HepG2 (cell line): Measurements from ENCODE around the gene TTC4. TPM values are rescaled to one million over a fixed set of nuclear protein-coding genes. Genes with fewer than 3 reads are reported as not detected.

ENCODE experiments used
- ATAC-seq: fragments of 200-7000 bp; cut with Tn5 transposase; 3 replicates; pipeline ENCODE4 v1.9.1; 2020; ENCODE audit warnings: mild to moderate bottlenecking, moderate library complexity
- BruUV-seq: library from RNA; stranded (reverse); fragments of 400-500 nt; replicated peaks from 2 replicates; lab custom pipeline; 2021; lab: Mats Ljungman, UMichigan
- CTCF ChIA-PET: fragments of 300-600 bp; formaldehyde crosslinking; extraction: SDS; loops from one replicate; lab custom pipeline; 2021; ENCODE audit warnings: low total read pairs, inconsistent platforms, low intra/inter-chr PET ratio; lab: Yijun Ruan, JAX
- POLR2A ChIA-PET: fragments of 350-600 bp; sonication (Branson Sonifier 250); formaldehyde crosslinking; loops from one replicate; lab custom pipeline; 2020; ENCODE audit warnings: antibody characterized with exemption, inconsistent platforms; lab: Yijun Ruan, JAX
- DNase-seq: peaks from one replicate; pipeline ENCODE4 v3.0.0-alpha.2; 2015; ENCODE audit warnings: low spot score
- FAIRE-seq: peaks from 3 replicates; lab custom pipeline; 2011; peaks lifted over from hg19 to GRCh38; lab: Jason Lieb, UNC
- H2AFZ ChIP-seq: one replicate; pipeline ENCODE4 v1.6.1; 2011; ENCODE audit warnings: low read length, inconsistent platforms
- H3K27ac ChIP-seq: fragments of 300-600 bp; 3 replicates; pipeline ENCODE4 v1.8.0; 2011; ENCODE audit warnings: mixed run types, mild to moderate bottlenecking, mixed read lengths, low read length, inconsistent platforms; ENCODE audit not compliant: insufficient read depth; ENCODE audit errors: extremely low read length
- H3K27me3 ChIP-seq, 2 experiments: fragments of 200-600 bp in 1 of 2; 2 replicates in 1 of 2; 3 replicates in 1 of 2; pipeline versions ENCODE4 v1.6.0 to v1.8.0; 2011; ENCODE audit warnings: low read length in 2 of 2, mild to moderate bottlenecking in 2 of 2, moderate library complexity in 2 of 2, inconsistent platforms in 1 of 2; ENCODE audit not compliant: insufficient read depth in 2 of 2, control insufficient read depth in 1 of 2
- H3K36me3 ChIP-seq, 2 experiments: fragments of 200-600 bp in 1 of 2; replicated peaks in 1 of 2; 2 replicates in 1 of 2; 3 replicates in 1 of 2; pipeline versions ENCODE4 v1.5.1 to v1.8.0; 2011; ENCODE audit warnings: low read length in 2 of 2, inconsistent platforms in 1 of 2; ENCODE audit not compliant: insufficient read depth in 2 of 2, control insufficient read depth in 1 of 2
- H3K4me1 ChIP-seq: 2 replicates; pipeline ENCODE4 v1.5.1; 2012; ENCODE audit warnings: low read length, inconsistent platforms; ENCODE audit not compliant: insufficient read depth
- H3K4me2 ChIP-seq: 2 replicates; pipeline ENCODE4 v1.6.0; 2011; ENCODE audit warnings: low read depth, low read length, inconsistent platforms
- H3K4me3 ChIP-seq, 3 experiments: fragments of 200-600 bp in 1 of 3; sonication (generic), shearing (Covaris generic) in 1 of 3; replicated peaks in 1 of 3; 2 replicates each; pipeline ENCODE4 v1.5.1; 2011 to 2016; ENCODE audit warnings: low read length in 3 of 3, inconsistent platforms in 2 of 3, low read depth in 2 of 3, mild to moderate bottlenecking in 2 of 3, control low read depth in 1 of 3, mixed read lengths in 1 of 3; ENCODE audit not compliant: insufficient read depth in 1 of 3
- H3K79me2 ChIP-seq: one replicate; pipeline ENCODE4 v1.6.1; 2011; ENCODE audit warnings: low read length, inconsistent platforms; ENCODE audit not compliant: insufficient read depth
- H3K9ac ChIP-seq: 2 replicates; pipeline ENCODE4 v1.6.0; 2011; ENCODE audit warnings: mild to moderate bottlenecking, low read depth, low read length, inconsistent platforms; ENCODE audit not compliant: insufficient read depth
- H3K9me3 ChIP-seq: 2 replicates; pipeline ENCODE4 v1.5.1; 2012; ENCODE audit warnings: mild to moderate bottlenecking, low read length
- H4K20me1 ChIP-seq: 2 replicates; pipeline ENCODE4 v1.6.0; 2011; ENCODE audit warnings: inconsistent platforms, mild to moderate bottlenecking, low read length, moderate library complexity; ENCODE audit not compliant: insufficient read depth
- ETV5 ChIP-seq: IDR thresholded peaks from 2 replicates; pipeline ENCODE4 v1.6.1; 2018; ENCODE audit warnings: missing biosample characterization, missing genetic modification reagents, inconsistent platforms, borderline replicate concordance
- FOXO1 ChIP-seq: sonication (generic); formaldehyde crosslinking; IDR thresholded peaks from 2 replicates; pipeline ENCODE4 v1.4.0; 2020; ENCODE audit warnings: missing genetic modification reagents
- FOXO4 ChIP-seq: sonication (generic); formaldehyde crosslinking; conservative IDR thresholded peaks from 2 replicates; pipeline ENCODE4 v1.8.1; 2023; ENCODE audit warnings: missing genetic modification reagents
- FUBP1 ChIP-seq: sonication (generic); formaldehyde crosslinking; IDR thresholded peaks from 2 replicates; pipeline ENCODE4 v1.5.1; 2020; ENCODE audit warnings: missing genetic modification reagents, mild to moderate bottlenecking, borderline replicate concordance
- HMG20A ChIP-seq: IDR thresholded peaks from 2 replicates; pipeline ENCODE4 v1.6.1; 2016; ENCODE audit warnings: borderline replicate concordance
- LCORL ChIP-seq, 2 experiments: fragments of 450-650 bp in 1 of 2; sonication (generic) in 1 of 2; formaldehyde crosslinking in 1 of 2; IDR thresholded peaks; 2 replicates each; pipeline versions ENCODE4 v1.5.0 to v1.6.1; 2017 to 2020; ENCODE audit warnings: antibody characterized with exemption in 1 of 2, missing genetic modification reagents in 1 of 2
- RFX1 ChIP-seq: fragments of 450-650 bp; IDR thresholded peaks from 2 replicates; pipeline ENCODE4 v1.6.1; 2017
- RXRB ChIP-seq: IDR thresholded peaks from 2 replicates; pipeline ENCODE4 v1.6.1; 2016; ENCODE audit warnings: borderline replicate concordance, missing genetic modification reagents, missing compliant biosample characterization
- SALL1 ChIP-seq: sonication (generic); formaldehyde crosslinking; IDR thresholded peaks from 2 replicates; pipeline ENCODE4 v1.8.0; 2022; ENCODE audit warnings: mild to moderate bottlenecking, missing genetic modification reagents
- SIN3A ChIP-seq: IDR thresholded peaks from 2 replicates; pipeline ENCODE4 v1.6.1; 2011; ENCODE audit warnings: low read depth, mild to moderate bottlenecking, control low read depth, low read length, borderline replicate concordance
- SIN3B ChIP-seq: fragments of 150-350 bp; IDR thresholded peaks from 2 replicates; pipeline ENCODE4 v1.6.1; 2014; ENCODE audit warnings: low read length
- SOX6 ChIP-seq, 2 experiments: fragments of 450-650 bp in 1 of 2; sonication (generic) in 1 of 2; formaldehyde crosslinking in 1 of 2; IDR thresholded peaks; 2 replicates each; pipeline versions ENCODE4 v1.4.0 to v1.6.1; 2017 to 2020; ENCODE audit warnings: antibody characterized with exemption in 1 of 2, mild to moderate bottlenecking in 1 of 2, missing genetic modification reagents in 1 of 2
- TOPORS ChIP-seq: sonication (generic); formaldehyde crosslinking; IDR thresholded peaks from 2 replicates; pipeline ENCODE4 v1.8.0; 2023; ENCODE audit warnings: mild to moderate bottlenecking, missing genetic modification reagents
- ZFP41 ChIP-seq: sonication (generic); formaldehyde crosslinking; IDR thresholded peaks from 2 replicates; pipeline ENCODE4 v1.4.0; 2020; ENCODE audit warnings: mild to moderate bottlenecking, missing genetic modification reagents, borderline replicate concordance
- ZNF20 ChIP-seq: sonication (generic); formaldehyde crosslinking; IDR thresholded peaks from 2 replicates; pipeline ENCODE4 v1.4.0; 2020; ENCODE audit warnings: mild to moderate bottlenecking, moderate library complexity, missing genetic modification reagents
- ZNF280B ChIP-seq: sonication (generic); formaldehyde crosslinking; IDR thresholded peaks from 2 replicates; pipeline ENCODE4 v1.5.0; 2020; ENCODE audit warnings: missing genetic modification reagents, mild to moderate bottlenecking, borderline replicate concordance
- ZNF556 ChIP-seq: sonication (generic); formaldehyde crosslinking; IDR thresholded peaks from 2 replicates; pipeline ENCODE4 v1.4.0; 2020; ENCODE audit warnings: mild to moderate bottlenecking, missing genetic modification reagents, borderline replicate concordance
- ZNF570 ChIP-seq: sonication (generic); formaldehyde crosslinking; IDR thresholded peaks from 2 replicates; pipeline ENCODE4 v1.4.0; 2020; ENCODE audit warnings: mild to moderate bottlenecking, missing genetic modification reagents, borderline replicate concordance
- ZNF616 ChIP-seq: sonication (generic); formaldehyde crosslinking; IDR thresholded peaks from 2 replicates; pipeline ENCODE4 v1.5.0; 2020; ENCODE audit warnings: low read depth, mild to moderate bottlenecking, missing genetic modification reagents
- WGBS: methylation state at CpG from one replicate; pipeline ENCODE4 v1.1.6; 2017; ENCODE audit warnings: low lambda C conversion rate; 5-methylcytosine and 5-hydroxymethylcytosine counted together
- in situ Hi-C: cut with HindIII; loops from 2 replicates; pipeline ENCODE4 v1.10.0; 2017; ENCODE audit warnings: low pct_unique_long_range_greater_than_20kb; ENCODE audit not compliant: extremely low pct_ligation_motif_present
- intact Hi-C: fragments of 100-400 bp; cut with micrococcal nuclease; formaldehyde crosslinking; loops from one replicate; pipeline ENCODE4 v1.10.0; 2022; ENCODE audit not compliant: unreplicated experiment
- polyA plus RNA-seq, 8 experiments: library from polyadenylated mRNA; depleted of rRNA in 3 of 8; stranded (reverse) in 7 of 8; unstranded in 1 of 8; fragments of >200 nt; fragmentation: Illumina TruSeq in 4 of 8; extraction: Trizol in 4 of 8; gene quantifications; 2 replicates each; pipeline versions ENCODE4 v1.2.1 to v1.2.3, GENCODE V29; 2011 to 2016; ENCODE audit warnings: low read depth in 4 of 8, missing spikeins in 1 of 8, mixed read lengths in 1 of 8; ENCODE audit not compliant: insufficient read depth in 1 of 8
- total RNA-seq, 5 experiments: library from RNA; depleted of rRNA; stranded (reverse); fragments of >200 nt; fragmentation: Illumina TruSeq; extraction: Trizol; gene quantifications; 2 replicates each; pipeline ENCODE4 v1.2.3, GENCODE V29; 2016; ENCODE audit warnings: low read depth in 1 of 5

Gene TTC4
- total and polyA plus RNA-seq, 2 of the 13 experiments (the other 11 are each of a cell fraction or from before 2014, with no cell fraction given) = 13.1 to 24.7 TPM

- WGBS = 10% methylated on average over 8 of the region's 17 CpGs
- POLR2A ChIA-PET = no interaction called here
- Histone ChIP-seq H3K27me3 (peaks cover 0 to 16% of the 10 kb centered on the region in 2 experiments; a peak in 1 of 5 replicates), H3K36me3 (no peaks in the 10 kb centered on the region), H3K4me2 (peak overlapping the region; percentile 30), H2AFZ (no peak overlapping the region), H3K4me1 (peaks cover 16% of the 10 kb centered on the region), H3K27ac (no peak overlapping the region), H3K9me3 (no peaks in the 10 kb centered on the region), H3K9ac (no peak overlapping the region), H3K79me2 (no peaks in the 10 kb centered on the region), H4K20me1 (no peaks in the 10 kb centered on the region), H3K4me3 (peak overlapping the region in 1 of 3 experiments; percentile 25; a peak in 1 of 6 replicates)
- DNase-seq = peak; percentile 19
- BruUV-seq = no TSS peak
- intact Hi-C loops = no loop called here
- in situ Hi-C loops = no loop called here
- CTCF ChIA-PET = no interaction called here
- FAIRE-seq = no peak
- ATAC-seq = peak; percentile 82
- TF ChIP-seq SIN3A = no peak
- no peak for TF ChIP-seq LCORL (IDR thresholded peaks at IDR 0.05)
- peak; percentile 46; the same call in 1 of the 2 replicates for TF ChIP-seq LCORL (CRISPR knock-in tag; IDR thresholded peaks at IDR 0.05)
- no peak for TF ChIP-seq ZFP41
- TF ChIP-seq ZNF556 = no peak
- TF ChIP-seq SIN3B = no peak
- TF ChIP-seq ETV5 (CRISPR knock-in tag) = peak; percentile 47; the same call in 1 of the 2 replicates
- TF ChIP-seq FOXO1 = no peak
- peak; percentile 50 for TF ChIP-seq SALL1
- TF ChIP-seq ZNF570 (CRISPR knock-in tag) = no peak
- TF ChIP-seq RXRB = no peak
- no peak for TF ChIP-seq FOXO4 (CRISPR knock-in tag)
- no peak for TF ChIP-seq ZNF616 (CRISPR knock-in tag)
- TF ChIP-seq FUBP1 (CRISPR knock-in tag) = no peak
- no peak for TF ChIP-seq RFX1
- TF ChIP-seq TOPORS = no peak
- TF ChIP-seq ZNF280B (CRISPR knock-in tag) = no peak
- no peak for TF ChIP-seq ZNF20
- no peak for TF ChIP-seq HMG20A
- TF ChIP-seq SOX6 (IDR thresholded peaks at IDR 0.05) = no peak
- peak; percentile 59 for TF ChIP-seq SOX6 (CRISPR knock-in tag; IDR thresholded peaks at IDR 0.05)
These were observed 36.7 kb upstream of the TTC4 start for GRCh38 chr1:54678776-54679643.
